Type B pancreatic cell (in vitro differentiated cells): ENCODE measurements around the gene FUT6. TPM values are rescaled to one million over a fixed set of nuclear protein-coding genes. Genes with fewer than 3 reads are reported as not detected.
"Not testable (repeated sequence)": the region's sequence is repeated elsewhere in the genome, so short reads cannot be mapped to it uniquely, and the experiment has no call there.

Experiments used
- DNase-seq: peaks from one replicate; pipeline ENCODE4 v3.0.0; 2021; ENCODE audit warnings: mixed read lengths; ENCODE audit not compliant: unreplicated experiment; ENCODE audit errors: extremely low spot score
- H3K27ac Mint-ChIP-seq: 2 replicates; pipeline ENCODE4 v1.8.0; 2021; ENCODE audit warnings: mild to moderate bottlenecking, mixed read lengths
- H3K27me3 Mint-ChIP-seq: 2 replicates; pipeline ENCODE4 v1.8.0; 2021; ENCODE audit warnings: mixed read lengths
- H3K36me3 Mint-ChIP-seq: 2 replicates; pipeline ENCODE4 v1.8.0; 2021; ENCODE audit warnings: mixed read lengths
- H3K4me1 Mint-ChIP-seq: one replicate; pipeline ENCODE4 v1.8.0; 2021; ENCODE audit warnings: mixed read lengths; ENCODE audit not compliant: unreplicated experiment
- H3K4me3 Mint-ChIP-seq: 2 replicates; pipeline ENCODE4 v1.8.0; 2021; ENCODE audit warnings: mild to moderate bottlenecking, mixed read lengths
- H3K9me3 Mint-ChIP-seq: 2 replicates; pipeline ENCODE4 v1.8.0; 2021; ENCODE audit warnings: mixed read lengths
- total RNA-seq: library from RNA; stranded (reverse); gene quantifications from 2 replicates; pipeline ENCODE4 v1.2.1, GENCODE V29; 2021; ENCODE audit warnings: low replicate concordance
- TF ChIP-seq, protein P1 (sequence below): fragments of 200-600 bp; sonication (generic); conservative IDR thresholded peaks from 2 replicates; pipeline ENCODE4 v1.5.0; 2021; ENCODE audit warnings: antibody characterized with exemption, mild to moderate bottlenecking

FUT6 gene
- total RNA-seq, 1 donor from 2014 or later = 0.87 TPM

- TF ChIP-seq, protein P1, sequence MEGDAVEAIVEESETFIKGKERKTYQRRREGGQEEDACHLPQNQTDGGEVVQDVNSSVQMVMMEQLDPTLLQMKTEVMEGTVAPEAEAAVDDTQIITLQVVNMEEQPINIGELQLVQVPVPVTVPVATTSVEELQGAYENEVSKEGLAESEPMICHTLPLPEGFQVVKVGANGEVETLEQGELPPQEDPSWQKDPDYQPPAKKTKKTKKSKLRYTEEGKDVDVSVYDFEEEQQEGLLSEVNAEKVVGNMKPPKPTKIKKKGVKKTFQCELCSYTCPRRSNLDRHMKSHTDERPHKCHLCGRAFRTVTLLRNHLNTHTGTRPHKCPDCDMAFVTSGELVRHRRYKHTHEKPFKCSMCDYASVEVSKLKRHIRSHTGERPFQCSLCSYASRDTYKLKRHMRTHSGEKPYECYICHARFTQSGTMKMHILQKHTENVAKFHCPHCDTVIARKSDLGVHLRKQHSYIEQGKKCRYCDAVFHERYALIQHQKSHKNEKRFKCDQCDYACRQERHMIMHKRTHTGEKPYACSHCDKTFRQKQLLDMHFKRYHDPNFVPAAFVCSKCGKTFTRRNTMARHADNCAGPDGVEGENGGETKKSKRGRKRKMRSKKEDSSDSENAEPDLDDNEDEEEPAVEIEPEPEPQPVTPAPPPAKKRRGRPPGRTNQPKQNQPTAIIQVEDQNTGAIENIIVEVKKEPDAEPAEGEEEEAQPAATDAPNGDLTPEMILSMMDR = no peak
- no peaks in the 10 kb centered on the region for H3K9me3 Mint-ChIP-seq
- no peaks in the 10 kb centered on the region for H3K4me1 Mint-ChIP-seq
- no peak overlapping the region for H3K4me3 Mint-ChIP-seq
- H3K27me3 Mint-ChIP-seq = no peaks in the 10 kb centered on the region
- H3K36me3 Mint-ChIP-seq = no peaks in the 10 kb centered on the region
- H3K27ac Mint-ChIP-seq = no peak overlapping the region
- no peak for DNase-seq
These were observed 10.7 kb upstream of the FUT6 start for GRCh38 chr19:5850189-5850588.

- not testable (repeated sequence) for H3K9me3 Mint-ChIP-seq, H3K27me3 Mint-ChIP-seq, DNase-seq, H3K36me3 Mint-ChIP-seq, H3K4me3 Mint-ChIP-seq, H3K4me1 Mint-ChIP-seq, H3K27ac Mint-ChIP-seq
These were observed 9.1 kb upstream of the FUT6 start for GRCh38 chr19:5848621-5849020.

- H3K36me3 Mint-ChIP-seq, H3K4me1 Mint-ChIP-seq, H3K9me3 Mint-ChIP-seq, H3K4me3 Mint-ChIP-seq, H3K27ac Mint-ChIP-seq, DNase-seq, H3K27me3 Mint-ChIP-seq: not testable (repeated sequence)
These were observed 8.3 kb upstream of the FUT6 start for GRCh38 chr19:5847846-5848245.

GRCh38 chr19:5844456-5845433 is 5.2 kb upstream of the FUT6 start:
- no peak overlapping the region for H3K27ac Mint-ChIP-seq
- no peaks in the 10 kb centered on the region for H3K27me3 Mint-ChIP-seq
- H3K36me3 Mint-ChIP-seq = no peaks in the 10 kb centered on the region
- H3K4me1 Mint-ChIP-seq = no peaks in the 10 kb centered on the region
- TF ChIP-seq, protein P1 = no peak
- H3K9me3 Mint-ChIP-seq = no peaks in the 10 kb centered on the region
- DNase-seq = no peak
- no peak overlapping the region for H3K4me3 Mint-ChIP-seq

- no peak for DNase-seq
- no peak overlapping the region for H3K27ac Mint-ChIP-seq
- H3K9me3 Mint-ChIP-seq = no peaks in the 10 kb centered on the region
- H3K27me3 Mint-ChIP-seq = no peaks in the 10 kb centered on the region
- TF ChIP-seq, protein P1 = no peak
- H3K36me3 Mint-ChIP-seq = no peaks in the 10 kb centered on the region
- H3K4me1 Mint-ChIP-seq = peaks cover 2% of the 10 kb centered on the region
- no peak overlapping the region for H3K4me3 Mint-ChIP-seq
These were observed 3.9 kb upstream of the FUT6 start for GRCh38 chr19:5843295-5843927.

GRCh38 chr19:5841735-5842111 is 2.2 kb upstream of the FUT6 start:
- H3K27me3 Mint-ChIP-seq, H3K9me3 Mint-ChIP-seq, H3K4me1 Mint-ChIP-seq, H3K36me3 Mint-ChIP-seq, H3K4me3 Mint-ChIP-seq, DNase-seq, H3K27ac Mint-ChIP-seq: not testable (repeated sequence)
